ENCODE results near the gene LSMEM2. TPM values are rescaled to one million over a fixed set of nuclear protein-coding genes. Genes with fewer than 3 reads are reported as not detected.

The LSMEM2 gene
- total RNA-seq, 2 experiments from 2014 or later = not detected

DNA sequence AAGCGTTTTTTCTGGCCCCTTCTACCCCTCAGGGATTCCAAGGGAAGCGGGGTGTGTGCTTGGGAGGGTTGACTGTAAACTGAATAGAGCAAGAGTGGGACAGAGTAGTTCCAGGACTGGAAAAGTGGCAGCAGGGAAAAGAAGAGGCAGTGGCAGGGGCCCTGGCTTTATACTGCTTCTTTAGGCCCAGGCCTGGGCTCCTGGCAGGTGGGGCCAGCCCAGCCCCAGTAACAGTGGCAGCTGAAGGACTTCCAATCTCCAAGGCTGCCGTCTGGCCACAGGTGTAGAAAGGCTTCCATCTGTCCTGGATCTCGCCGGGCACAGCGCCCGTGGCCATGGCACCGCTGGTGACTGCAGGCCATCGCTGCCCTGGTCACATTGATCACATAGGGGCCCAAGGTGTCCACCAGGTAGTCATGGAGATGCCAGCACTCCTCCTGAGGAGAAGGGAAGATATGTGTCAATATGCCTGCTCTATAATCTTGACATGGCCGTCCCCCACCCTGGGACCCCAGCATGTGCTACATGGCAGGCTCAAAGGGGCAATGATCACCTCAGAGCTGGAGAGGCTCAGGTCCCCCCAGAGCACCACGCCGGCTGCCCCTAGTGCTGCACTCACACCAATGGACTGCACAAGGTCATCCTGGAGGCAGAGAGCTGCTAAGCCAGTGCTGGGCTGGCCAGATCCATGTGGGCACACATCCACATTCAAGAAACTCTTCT lies 14.4 kb downstream of the LSMEM2 start:
- Mint-ChIP-seq H3K4me1 (ENCODE audit: low read depth) (peaks cover 18% of the 10 kb centered on the region), H3K27me3 (no peaks in the 10 kb centered on the region), H3K4me3 (peak overlapping the region; percentile 95), H3K9me3 (no peaks in the 10 kb centered on the region), H3K27ac (peak overlapping the region; percentile 93), H3K36me3 (ENCODE audit: low read depth) (peaks cover 29% of the 10 kb centered on the region)
- intact Hi-C loops (cut with micrococcal nuclease) = no loop called here
- DNase-seq = no peak
- CTCF ChIA-PET = interaction anchor here (1.0 to 2.1 kb wide), 5 partner anchors 47 to 68 kb away, joined by 3 to 8 read pairs (median 4); partner anchors contain the start of gene GNAI2
- POLR2A ChIA-PET = interaction anchor here (0.9 to 8.2 kb wide), 9 partner anchors 9 to 70 kb away, joined by 3 to 98 read pairs (median 4); partner anchors contain the start of genes LSMEM2 and TUSC2
- no peak for ATAC-seq
- no peak for TF ChIP-seq CTCF (IDR thresholded peaks at IDR 0.05)

GRCh38 chr3:50294089-50294488 lies 15.2 kb downstream of the LSMEM2 start:
- intact Hi-C loops (cut with micrococcal nuclease) = no loop called here
- CTCF ChIA-PET = no interaction called here
- H3K9me3 Mint-ChIP-seq = no peaks in the 10 kb centered on the region
- no peak overlapping the region for H3K27ac Mint-ChIP-seq
- POLR2A ChIA-PET = interaction anchor here (1.1 to 8.2 kb wide), 5 partner anchors 15 to 69 kb away, joined by 3 to 98 read pairs (median 4); partner anchors contain the start of genes LSMEM2 and TUSC2
- H3K36me3 Mint-ChIP-seq (ENCODE audit: low read depth) = peaks cover 21% of the 10 kb centered on the region
- peaks cover 19% of the 10 kb centered on the region for H3K4me1 Mint-ChIP-seq (ENCODE audit: low read depth)
- DNase-seq (no peak), ATAC-seq (no peak)
- TF ChIP-seq CTCF (IDR thresholded peaks at IDR 0.05) = no peak
- H3K27me3 Mint-ChIP-seq = no peaks in the 10 kb centered on the region
- H3K4me3 Mint-ChIP-seq = no peak overlapping the region

GRCh38 chr3:50294492-50295403 lies 15.9 kb downstream of the LSMEM2 start:
- no peak for ATAC-seq
- Mint-ChIP-seq H3K4me3 (no peak overlapping the region), H3K4me1 (ENCODE audit: low read depth) (peaks cover 19% of the 10 kb centered on the region), H3K36me3 (ENCODE audit: low read depth) (peaks cover 15% of the 10 kb centered on the region), H3K27ac (no peak overlapping the region), H3K27me3 (no peaks in the 10 kb centered on the region), H3K9me3 (no peaks in the 10 kb centered on the region)
- intact Hi-C loops (cut with micrococcal nuclease) = no loop called here
- TF ChIP-seq CTCF (IDR thresholded peaks at IDR 0.05) = no peak
- CTCF ChIA-PET = interaction anchor here (1.2 kb wide), 1 partner anchor 29 kb away, joined by 3 read pairs; no protein-coding TSS in a partner anchor
- DNase-seq = no peak
- POLR2A ChIA-PET = interaction anchor here (1.1 to 3.7 kb wide), 3 partner anchors 10 to 43 kb away, joined by 3 to 20 read pairs (median 7); partner anchors contain the start of gene TUSC2

GRCh38 chr3:50295553-50296431 lies 16.9 kb downstream of the LSMEM2 start:
- Mint-ChIP-seq H3K36me3 (ENCODE audit: low read depth) (peaks cover 6% of the 10 kb centered on the region), H3K4me1 (ENCODE audit: low read depth) (peaks cover 23% of the 10 kb centered on the region), H3K4me3 (no peak overlapping the region), H3K27me3 (no peaks in the 10 kb centered on the region), H3K9me3 (no peaks in the 10 kb centered on the region), H3K27ac (no peak overlapping the region)
- ChIA-PET POLR2A (interaction anchor here (1.6 kb wide), 1 partner anchor 11 kb away, joined by 7 read pairs; no protein-coding TSS in a partner anchor), CTCF (interaction anchor here (1.1 to 1.2 kb wide), 2 partner anchors 28 to 49 kb away, joined by 3 read pairs; no protein-coding TSS in a partner anchor)
- TF ChIP-seq CTCF (IDR thresholded peaks at IDR 0.05) = no peak
- DNase-seq (no peak), ATAC-seq (no peak)
- intact Hi-C loops (cut with micrococcal nuclease) = no loop called here

Data from activated CD8-positive, alpha-beta T cell treated with anti-CD3 and anti-CD28 coated beads for 36 hours (primary cell).